ENCODE data around the gene MBD1.
A peak's percentile ranks its signal among the peaks of the same experiment; 100 is the strongest.

Gene MBD1

DNA sequence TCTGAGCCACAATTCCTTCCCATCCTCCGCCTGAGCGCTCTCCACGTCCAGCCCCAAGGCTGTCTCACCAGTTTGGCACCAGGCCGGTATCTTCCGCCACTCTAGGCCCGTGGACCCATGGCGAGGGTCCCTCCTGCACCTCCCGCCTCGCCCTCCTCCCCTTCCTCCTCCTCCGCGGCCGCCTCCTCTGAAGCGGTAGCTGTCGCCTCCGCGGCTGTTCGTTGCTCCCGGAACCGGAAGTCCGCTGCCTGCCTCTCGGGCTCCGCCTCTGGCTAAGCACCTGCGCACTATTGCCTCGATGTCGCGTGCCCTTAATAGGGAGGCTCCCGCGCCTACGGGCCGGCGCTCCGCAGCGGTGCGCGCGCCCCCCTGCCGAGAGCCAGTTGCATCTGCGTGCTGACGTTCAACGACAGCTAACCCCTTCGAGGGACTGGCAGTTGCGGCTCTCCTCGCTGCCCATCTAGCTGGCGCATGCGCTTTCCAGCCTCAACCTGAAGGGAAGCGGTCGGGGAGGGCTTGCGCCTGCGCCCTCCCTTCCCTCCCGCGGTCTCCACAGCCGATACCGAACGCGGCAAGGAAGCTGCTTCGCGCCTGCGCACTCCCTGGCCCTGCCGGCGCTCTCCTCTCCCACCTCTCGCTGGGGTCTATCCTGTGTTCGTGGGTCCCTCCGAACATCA, at the start of gene MBD1:
Gene MBD1, minus strand, starts transcription at position 229 of the 677 bp plus-strand sequence. CDS start 1,531 bp downstream, outside the sequence.
- no peak for TF ChIP-seq Cebpa-rat (IDR thresholded peaks at IDR 0.05)
- H3K36me3 ChIP-seq, result peaks cover 73% of the 10 kb centered on the region

DNA sequence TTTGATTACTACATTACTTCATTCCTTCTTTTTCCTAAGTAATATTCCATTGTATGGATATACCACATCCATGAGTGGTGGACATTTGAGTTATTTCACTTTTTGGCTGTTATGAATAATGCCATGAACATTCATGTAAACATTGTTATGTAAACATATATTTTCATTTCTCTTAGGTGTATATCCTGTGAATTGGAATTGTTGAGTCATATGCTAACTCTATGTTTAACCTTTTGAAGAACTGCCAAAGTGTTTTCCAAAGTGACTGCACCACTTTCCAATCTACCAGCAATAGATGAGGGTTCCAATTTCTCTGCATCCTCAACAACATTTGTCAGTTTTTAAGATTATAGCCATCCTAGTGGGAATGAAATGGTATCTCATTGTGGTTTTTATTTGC, 48.9 kb upstream of the MBD1 start:
- no peak overlapping the region for H3K4me2 ChIP-seq
- no peak overlapping the region for H3K4me3 ChIP-seq
- no peaks in the 10 kb centered on the region for H4K20me1 ChIP-seq
- H3K27me3 ChIP-seq, result no peaks in the 10 kb centered on the region
- H3K4me1 ChIP-seq, result peaks cover 37% of the 10 kb centered on the region
- H3K9me3 ChIP-seq, result peaks cover 10% of the 10 kb centered on the region; the same call in 1 of the 2 replicates
- TF ChIP-seq Cebpa-rat (IDR thresholded peaks at IDR 0.05), result no peak
- H3K27ac ChIP-seq, result no peak overlapping the region
- H3K9ac ChIP-seq, result no peak overlapping the region
- no peaks in the 10 kb centered on the region for H3K36me3 ChIP-seq

More for the DNA sequence above, at the start of gene MBD1:
- Histone ChIP-seq H3K4me3 (peak within 1 kb of the TSS; percentile 89), H3K9ac (peak within 1 kb of the TSS; percentile 93), H3K27me3 (no peaks in the 10 kb centered on the region), H3K4me2 (peak within 1 kb of the TSS; percentile 97), H4K20me1 (peaks cover 37% of the 10 kb centered on the region; the same call in 1 of the 2 replicates), H3K4me1 (peaks cover 40% of the 10 kb centered on the region), H3K27ac (peak within 1 kb of the TSS; percentile 91), H3K9me3 (no peaks in the 10 kb centered on the region)

DNA sequence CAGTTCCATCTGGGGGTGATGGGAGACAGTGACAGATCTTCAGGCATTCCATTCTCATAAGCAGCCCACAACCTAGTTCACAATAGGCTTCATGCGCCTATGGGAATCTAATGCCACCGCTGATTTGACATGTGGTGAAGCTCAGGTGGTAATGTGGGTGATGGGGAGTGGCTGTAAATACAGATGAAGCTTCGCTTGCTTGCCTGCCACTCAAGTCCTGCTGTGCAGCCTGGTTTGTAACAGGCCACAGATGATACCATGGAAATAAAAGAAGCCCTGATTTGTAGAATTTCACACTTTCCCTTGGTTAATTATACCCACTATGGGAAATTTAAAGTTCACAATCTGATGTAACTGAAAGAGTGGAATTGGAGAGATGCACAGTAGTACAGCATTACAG, 46.7 kb upstream of the MBD1 start:
- no peak overlapping the region for H3K4me3 ChIP-seq
- TF ChIP-seq Cebpa-rat (IDR thresholded peaks at IDR 0.05), result no peak
- H4K20me1 ChIP-seq, result no peaks in the 10 kb centered on the region
- no peaks in the 10 kb centered on the region for H3K36me3 ChIP-seq
- no peak overlapping the region for H3K4me2 ChIP-seq
- H3K27me3 ChIP-seq, result no peaks in the 10 kb centered on the region
- H3K4me1 ChIP-seq, result peaks cover 16% of the 10 kb centered on the region
- H3K9me3 ChIP-seq, result peaks cover 10% of the 10 kb centered on the region; the same call in 1 of the 2 replicates
- no peak overlapping the region for H3K9ac ChIP-seq
- no peak overlapping the region for H3K27ac ChIP-seq

DNA sequence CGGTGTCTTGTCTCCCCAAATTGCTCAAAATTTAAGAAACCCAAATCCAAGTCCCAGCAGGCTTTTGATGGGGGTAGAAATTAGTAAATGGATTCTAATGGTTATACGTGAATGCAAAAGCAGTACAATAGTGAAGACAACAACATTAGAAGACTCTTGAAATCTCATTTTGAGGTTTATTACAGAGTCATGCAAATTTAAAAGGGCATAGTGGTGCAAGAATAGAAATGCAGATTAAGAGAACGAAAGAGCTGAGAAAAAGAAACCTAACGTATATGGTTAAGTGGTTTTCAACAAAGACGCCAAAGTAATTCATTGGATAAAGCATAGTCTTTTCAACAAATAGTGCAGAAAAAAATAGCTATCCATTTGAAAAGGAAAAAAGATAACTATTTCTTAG, 39.4 kb upstream of the MBD1 start:
- H3K36me3 ChIP-seq, result no peaks in the 10 kb centered on the region
- no peaks in the 10 kb centered on the region for H3K27me3 ChIP-seq
- no peak for TF ChIP-seq Cebpa-rat (IDR thresholded peaks at IDR 0.05)
- no peak overlapping the region for H3K4me3 ChIP-seq
- H3K9me3 ChIP-seq, result 0 out of 2 replicates have a peak, but pooled peaks cover 5% of the 10 kb centered on the region
- H3K27ac ChIP-seq, result no peak overlapping the region
- H3K4me2 ChIP-seq, result peak overlapping the region; percentile 57
- peaks cover 29% of the 10 kb centered on the region for H3K4me1 ChIP-seq
- H3K9ac ChIP-seq, result no peak overlapping the region
- no peaks in the 10 kb centered on the region for H4K20me1 ChIP-seq

- Histone ChIP-seq H3K4me2 (peak overlapping the region; percentile 68), H3K9me3 (0 out of 2 replicates have a peak, but pooled peaks cover 5% of the 10 kb centered on the region), H4K20me1 (no peaks in the 10 kb centered on the region), H3K36me3 (no peaks in the 10 kb centered on the region), H3K4me1 (peaks cover 73% of the 10 kb centered on the region), H3K4me3 (no peak overlapping the region), H3K9ac (no peak overlapping the region), H3K27ac (no peak overlapping the region), H3K27me3 (no peaks in the 10 kb centered on the region)
- TF ChIP-seq Cebpa-rat (IDR thresholded peaks at IDR 0.05), result no peak
Observed at GRCh38 chr18:50315100-50315871, 34.0 kb upstream of the MBD1 start.

GRCh38 chr18:50313873-50314460, 32.6 kb upstream of the MBD1 start:
- Histone ChIP-seq H3K36me3 (no peaks in the 10 kb centered on the region), H4K20me1 (no peaks in the 10 kb centered on the region), H3K9ac (no peak overlapping the region), H3K4me2 (peak overlapping the region; percentile 31), H3K27me3 (no peaks in the 10 kb centered on the region), H3K4me3 (no peak overlapping the region), H3K27ac (no peak overlapping the region), H3K4me1 (peaks cover 77% of the 10 kb centered on the region), H3K9me3 (peaks cover 13% of the 10 kb centered on the region)
- TF ChIP-seq Cebpa-rat (IDR thresholded peaks at IDR 0.05), result no peak

DNA sequence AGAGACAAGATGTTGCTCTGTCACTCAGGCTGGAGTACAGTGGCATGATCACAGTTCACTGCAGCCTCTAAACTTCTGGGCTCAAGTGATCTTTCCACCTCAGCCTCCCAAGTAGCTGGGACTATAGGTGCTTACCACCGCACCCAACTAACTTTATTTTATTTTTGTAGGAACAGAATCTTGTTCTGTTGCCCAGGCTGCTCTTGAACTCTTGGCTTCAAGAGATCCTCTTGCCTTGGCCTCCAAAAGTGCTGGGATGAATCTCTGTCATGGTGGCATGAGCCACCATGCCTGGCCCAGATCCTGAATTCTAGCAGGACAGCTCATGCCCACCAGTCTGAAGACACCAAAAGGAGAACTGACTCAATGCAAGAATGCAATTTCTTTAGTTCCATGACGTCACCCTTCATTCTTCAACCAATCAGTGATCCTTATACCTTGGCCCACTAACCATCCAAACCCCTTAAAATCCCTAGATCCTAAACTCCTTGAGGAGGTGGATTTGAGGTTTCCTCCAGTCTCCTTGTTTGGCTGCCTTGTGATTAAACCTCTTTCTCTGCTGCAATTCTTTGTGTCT, 31.8 kb upstream of the MBD1 start:
- no peak for TF ChIP-seq Cebpa-rat (IDR thresholded peaks at IDR 0.05)
- H3K9ac ChIP-seq, result peak overlapping the region; percentile 43; the same call in 1 of the 2 replicates
- no peaks in the 10 kb centered on the region for H3K27me3 ChIP-seq
- peak overlapping the region; percentile 73 for H3K4me2 ChIP-seq
- no peak overlapping the region for H3K4me3 ChIP-seq
- no peaks in the 10 kb centered on the region for H3K36me3 ChIP-seq
- H3K9me3 ChIP-seq, result peaks cover 17% of the 10 kb centered on the region
- H3K27ac ChIP-seq, result peak overlapping the region; percentile 79
- H4K20me1 ChIP-seq, result no peaks in the 10 kb centered on the region
- H3K4me1 ChIP-seq, result peaks cover 86% of the 10 kb centered on the region

DNA sequence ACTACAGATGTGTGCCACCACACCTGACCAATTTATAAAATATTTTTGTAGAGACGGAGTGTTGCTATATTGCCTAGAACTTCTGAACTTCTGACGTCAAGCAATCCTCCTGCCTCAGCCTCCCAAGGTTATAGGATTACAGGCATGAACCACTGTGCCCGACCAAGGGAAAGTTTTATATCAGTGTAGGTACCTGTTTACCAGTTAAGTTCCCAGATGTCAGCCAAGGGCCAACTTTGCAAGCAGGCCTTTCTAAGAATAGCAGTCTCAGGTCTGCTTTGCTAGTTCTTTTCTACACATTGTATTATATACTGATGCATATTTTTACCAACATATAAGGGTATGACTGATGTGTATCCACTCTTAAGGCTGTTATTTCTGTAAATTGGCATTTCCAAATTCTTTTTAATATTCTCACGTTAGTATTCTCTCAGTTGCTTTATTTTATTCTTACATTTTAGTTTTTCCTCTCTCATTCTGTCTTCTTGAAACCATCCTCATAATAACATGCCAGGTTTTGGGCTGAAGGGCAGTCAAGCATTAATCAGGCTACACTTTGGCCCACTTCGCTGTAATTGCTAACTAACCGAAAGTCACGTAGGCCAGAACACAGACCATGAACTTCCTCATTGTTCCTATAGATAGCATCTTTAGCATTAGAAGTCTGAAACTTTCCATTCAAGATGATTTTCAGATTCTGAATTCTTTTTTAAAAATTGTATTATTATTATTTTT, 31.1 kb upstream of the MBD1 start:
- Histone ChIP-seq H3K27me3 (no peaks in the 10 kb centered on the region), H3K4me3 (no peak overlapping the region; the same call in 1 of the 2 replicates), H3K9ac (peak overlapping the region; percentile 43), H3K27ac (peak overlapping the region; percentile 79), H3K4me1 (peaks cover 90% of the 10 kb centered on the region), H4K20me1 (no peaks in the 10 kb centered on the region), H3K9me3 (peaks cover 12% of the 10 kb centered on the region), H3K36me3 (no peaks in the 10 kb centered on the region), H3K4me2 (peak overlapping the region; percentile 73)
- TF ChIP-seq Cebpa-rat (IDR thresholded peaks at IDR 0.05), result no peak

GRCh38 chr18:50311650-50312049, 30.3 kb upstream of the MBD1 start:
- H3K27ac ChIP-seq, result peak overlapping the region; percentile 79

More at GRCh38 chr18:50311650-50312049, 30.3 kb upstream of the MBD1 start:
- no peaks in the 10 kb centered on the region for H4K20me1 ChIP-seq
- H3K36me3 ChIP-seq, result no peaks in the 10 kb centered on the region
- no peak overlapping the region for H3K9ac ChIP-seq
- H3K9me3 ChIP-seq, result peaks cover 12% of the 10 kb centered on the region
- TF ChIP-seq Cebpa-rat (IDR thresholded peaks at IDR 0.05), result no peak
- H3K4me2 ChIP-seq, result peak overlapping the region; percentile 73
- no peak overlapping the region for H3K4me3 ChIP-seq
- peaks cover 94% of the 10 kb centered on the region for H3K4me1 ChIP-seq
- no peaks in the 10 kb centered on the region for H3K27me3 ChIP-seq
